Skeletal muscle tissue (tissue), 4 donors: ENCODE data around the gene HHIPL1. TPM values are rescaled to one million over a fixed set of nuclear protein-coding genes. Genes with fewer than 3 reads are reported as not detected.
"Not testable (repeated sequence)": the region's sequence is repeated elsewhere in the genome, so short reads cannot be mapped to it uniquely, and the experiment has no call there.

Experiments
- H3K27ac ChIP-seq: one replicate; pipeline ENCODE4 v1.7.0; 2013; ENCODE audit warnings: mild to moderate bottlenecking, low read depth, low read length, inconsistent platforms
- H3K27me3 ChIP-seq, 3 donors: one replicate each; pipeline ENCODE4 v1.7.0; 2013; ENCODE audit warnings: low read length in 3 of 3; ENCODE audit not compliant: control insufficient read depth in 3 of 3, insufficient read depth in 3 of 3
- H3K36me3 ChIP-seq, 3 donors: one replicate each; pipeline ENCODE4 v1.7.0; 2013; ENCODE audit warnings: low read length in 3 of 3; ENCODE audit not compliant: control insufficient read depth in 3 of 3, insufficient read depth in 3 of 3
- H3K4me1 ChIP-seq, 3 donors: one replicate each; pipeline ENCODE4 v1.7.0; 2013; ENCODE audit warnings: low read length in 3 of 3, mild to moderate bottlenecking in 3 of 3; ENCODE audit not compliant: control insufficient read depth in 3 of 3, insufficient read depth in 3 of 3
- H3K4me3 ChIP-seq, 3 donors: one replicate each; pipeline ENCODE4 v1.7.0; 2013; ENCODE audit warnings: low read length in 3 of 3
- H3K9ac ChIP-seq, 3 donors: one replicate each; pipeline ENCODE4 v1.7.0; 2013; ENCODE audit warnings: low read length in 3 of 3, mild to moderate bottlenecking in 3 of 3, moderate library complexity in 2 of 3, low read depth in 1 of 3
- H3K9me3 ChIP-seq, 3 donors: one replicate each; pipeline ENCODE4 v1.7.0; 2013; ENCODE audit warnings: low read length in 3 of 3; ENCODE audit not compliant: control insufficient read depth in 3 of 3
- total RNA-seq: library from RNA; depleted of rRNA; stranded (reverse); fragments of >200 nt; gene quantifications from one replicate; pipeline ENCODE4 v1.2.3, GENCODE V29; 2014
- donor health status: Osteomylitis.

The HHIPL1 gene
- total RNA-seq, 1 donor from 2014 or later: 2.6 TPM

DNA sequence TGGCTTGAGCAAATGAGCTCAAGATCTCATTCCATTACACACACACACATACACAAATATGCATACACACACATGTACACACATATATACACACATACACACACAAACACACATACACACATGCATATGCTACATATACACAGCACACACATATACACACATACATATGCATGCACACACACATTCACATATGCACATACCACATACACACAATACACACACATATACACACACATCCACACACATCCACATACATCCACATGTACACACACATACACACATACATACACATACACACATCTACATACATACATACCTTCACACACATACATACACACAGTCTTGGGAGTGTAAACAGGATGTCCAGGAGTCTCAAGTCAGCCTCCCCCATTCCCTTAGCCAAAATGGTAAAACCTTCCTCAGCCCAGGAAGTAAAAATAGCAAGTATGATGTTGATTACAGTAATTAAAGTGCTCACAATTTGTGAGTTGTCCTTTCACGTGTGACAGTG is 12.8 kb downstream of the HHIPL1 start:
- Histone ChIP-seq H3K27ac (no peak overlapping the region), H3K9ac (no peak overlapping the region), H3K4me3 (no peak overlapping the region), H3K27me3 (peaks cover 48 to 52% (median 48%) of the 10 kb centered on the region in 3 donors), H3K9me3 (no peaks in the 10 kb centered on the region), H3K4me1 (peaks cover 0 to 3% (median 0%) of the 10 kb centered on the region in 3 donors), H3K36me3 (peaks cover 0 to 1% (median 0%) of the 10 kb centered on the region in 3 donors)

DNA sequence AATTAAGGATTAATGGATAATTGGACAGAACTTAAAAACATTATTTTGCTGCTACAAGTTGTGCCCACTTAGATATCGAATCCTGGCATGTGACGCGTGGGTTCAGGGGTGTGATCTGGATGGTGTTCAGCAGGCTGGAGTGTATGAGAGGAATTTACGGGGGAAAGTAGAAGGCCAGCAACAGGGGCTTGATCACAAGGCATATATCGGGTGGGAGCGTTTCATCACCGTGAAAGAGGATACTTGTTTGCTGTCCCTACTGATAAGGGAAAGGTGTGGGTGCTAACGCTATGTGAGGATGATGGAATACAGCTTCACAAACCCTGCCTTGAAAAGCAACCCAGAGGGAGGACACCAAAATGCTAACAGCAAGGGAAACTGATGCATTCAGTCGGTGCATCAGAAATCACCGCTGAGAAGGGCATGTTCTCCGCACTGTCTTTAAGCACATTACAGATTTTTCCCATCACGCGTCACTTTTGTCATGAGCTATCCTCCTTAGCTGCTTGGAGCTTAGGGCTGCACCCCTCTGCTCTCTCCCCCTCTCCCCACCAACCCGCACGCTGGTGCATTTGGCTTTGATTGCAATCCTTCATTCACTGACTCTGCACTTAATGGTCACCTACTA is 13.4 kb downstream of the HHIPL1 start:
- H3K36me3 ChIP-seq: peaks cover 0 to 3% (median 0%) of the 10 kb centered on the region in 3 donors
- no peaks in the 10 kb centered on the region for H3K9me3 ChIP-seq
- H3K4me1 ChIP-seq: peaks cover 0 to 3% (median 0%) of the 10 kb centered on the region in 3 donors
- H3K27ac ChIP-seq: no peak overlapping the region
- no peak overlapping the region for H3K4me3 ChIP-seq
- no peak overlapping the region for H3K9ac ChIP-seq
- H3K27me3 ChIP-seq: peaks cover 48 to 52% (median 48%) of the 10 kb centered on the region in 3 donors

DNA sequence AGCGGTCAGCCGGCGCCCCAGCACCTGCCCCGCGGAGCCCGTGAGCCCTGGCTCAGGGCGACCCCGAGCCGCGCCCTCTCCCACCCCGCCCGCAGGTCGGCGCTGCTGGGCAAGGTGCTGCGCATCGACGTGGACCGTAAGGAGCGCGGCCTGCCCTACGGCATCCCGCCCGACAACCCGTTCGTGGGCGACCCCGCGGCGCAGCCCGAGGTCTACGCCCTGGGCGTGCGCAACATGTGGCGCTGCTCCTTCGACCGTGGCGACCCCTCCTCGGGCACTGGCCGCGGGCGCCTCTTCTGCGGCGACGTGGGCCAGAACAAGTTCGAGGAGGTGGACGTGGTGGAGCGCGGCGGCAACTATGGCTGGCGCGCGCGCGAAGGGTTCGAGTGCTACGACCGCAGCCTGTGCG is 14.4 kb downstream of the HHIPL1 start:
- Histone ChIP-seq H3K4me3 (no peak overlapping the region), H3K27me3 (peaks cover 48 to 52% (median 48%) of the 10 kb centered on the region in 3 donors), H3K9me3 (no peaks in the 10 kb centered on the region)

DNA sequence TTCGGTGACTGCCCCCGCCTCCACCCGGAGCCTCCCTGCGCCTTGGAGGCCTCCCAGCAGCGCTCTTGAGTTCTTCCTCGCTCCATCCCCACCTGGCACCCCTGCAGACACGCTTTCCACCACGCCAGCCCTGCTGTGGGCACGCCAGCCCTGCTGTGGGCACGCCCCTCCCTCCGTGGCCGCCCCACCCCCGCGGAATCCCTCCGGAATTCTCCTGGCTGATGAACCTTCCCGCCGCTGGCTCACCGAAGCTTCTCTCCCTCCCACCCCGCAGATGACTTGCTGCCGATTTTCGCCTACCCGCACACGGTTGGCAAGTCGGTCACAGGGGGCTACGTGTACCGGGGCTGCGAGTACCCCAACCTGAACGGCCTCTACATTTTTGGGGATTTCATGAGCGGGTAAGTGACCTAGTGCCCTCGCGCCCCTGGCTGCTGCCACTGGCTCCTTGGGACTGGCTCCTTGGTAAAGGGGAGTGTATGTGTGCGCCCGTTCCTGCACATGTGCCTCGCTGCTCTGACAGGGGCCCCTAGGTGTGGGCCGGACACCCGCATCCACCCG is 15.2 kb downstream of the HHIPL1 start:
- H3K27ac ChIP-seq: no peak overlapping the region
- no peak overlapping the region for H3K9ac ChIP-seq
- H3K9me3 ChIP-seq: no peaks in the 10 kb centered on the region
- peaks cover 48 to 52% (median 48%) of the 10 kb centered on the region in 3 donors for H3K27me3 ChIP-seq
- peaks cover 0 to 3% (median 0%) of the 10 kb centered on the region in 3 donors for H3K36me3 ChIP-seq
- no peak overlapping the region for H3K4me3 ChIP-seq
- peaks cover 0 to 3% (median 0%) of the 10 kb centered on the region in 3 donors for H3K4me1 ChIP-seq

More for the DNA sequence above, 14.4 kb downstream of the HHIPL1 start:
- no peak overlapping the region for H3K9ac ChIP-seq
- peaks cover 0 to 3% (median 0%) of the 10 kb centered on the region in 3 donors for H3K36me3 ChIP-seq
- no peak overlapping the region for H3K27ac ChIP-seq
- H3K4me1 ChIP-seq: peaks cover 0 to 3% (median 0%) of the 10 kb centered on the region in 3 donors

DNA sequence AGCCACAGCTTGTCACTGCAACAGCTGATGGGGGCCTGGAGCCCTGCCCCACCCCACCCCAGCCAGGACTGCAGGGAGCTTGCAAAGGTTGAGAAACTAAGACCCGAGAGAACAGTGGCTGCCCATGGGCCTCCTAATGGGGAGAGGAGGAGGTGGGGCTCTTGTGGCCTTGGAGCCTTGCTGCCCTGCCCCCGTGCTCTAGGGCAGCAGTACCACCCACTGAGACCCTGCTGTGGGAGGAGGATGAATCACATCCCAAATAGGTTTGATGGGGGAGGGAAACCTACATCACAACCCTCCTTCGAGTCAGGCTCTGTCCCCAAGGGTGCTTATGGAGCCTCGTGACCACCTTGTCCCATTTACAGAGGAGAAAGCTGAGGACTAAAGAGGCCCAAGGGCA is 15.9 kb downstream of the HHIPL1 start:
- Histone ChIP-seq H3K9me3 (no peaks in the 10 kb centered on the region), H3K4me3 (no peak overlapping the region), H3K27ac (no peak overlapping the region), H3K9ac (no peak overlapping the region), H3K36me3 (peaks cover 0 to 3% (median 0%) of the 10 kb centered on the region in 3 donors), H3K4me1 (peaks cover 0 to 3% (median 0%) of the 10 kb centered on the region in 3 donors), H3K27me3 (peaks cover 45 to 49% (median 45%) of the 10 kb centered on the region in 3 donors)

DNA sequence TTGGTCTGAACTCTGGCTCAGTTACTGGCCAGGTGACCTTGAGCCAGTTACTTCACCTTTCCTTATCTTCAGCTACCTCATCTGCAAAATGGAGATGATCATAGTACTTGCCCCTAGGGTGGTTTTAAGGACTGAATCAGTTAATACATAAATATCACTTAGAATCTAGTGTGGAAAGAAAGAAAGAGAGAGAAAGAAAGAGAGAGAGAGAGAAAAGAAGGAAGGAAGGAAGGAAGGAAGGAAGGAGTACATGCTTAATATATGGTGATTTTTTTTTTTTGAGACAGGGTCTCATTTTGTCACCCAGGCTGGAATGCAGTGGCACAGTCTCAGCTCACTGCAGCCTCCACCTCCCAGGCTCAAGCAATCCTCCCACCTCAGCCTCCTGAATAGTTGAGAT is 16.3 kb downstream of the HHIPL1 start:
- not testable (repeated sequence) for H3K27ac ChIP-seq, H3K36me3 ChIP-seq, H3K4me3 ChIP-seq, H3K4me1 ChIP-seq, H3K9me3 ChIP-seq, H3K9ac ChIP-seq
- H3K27me3 ChIP-seq: peaks cover 41 to 45% (median 42%) of the 10 kb centered on the region in 3 donors

DNA sequence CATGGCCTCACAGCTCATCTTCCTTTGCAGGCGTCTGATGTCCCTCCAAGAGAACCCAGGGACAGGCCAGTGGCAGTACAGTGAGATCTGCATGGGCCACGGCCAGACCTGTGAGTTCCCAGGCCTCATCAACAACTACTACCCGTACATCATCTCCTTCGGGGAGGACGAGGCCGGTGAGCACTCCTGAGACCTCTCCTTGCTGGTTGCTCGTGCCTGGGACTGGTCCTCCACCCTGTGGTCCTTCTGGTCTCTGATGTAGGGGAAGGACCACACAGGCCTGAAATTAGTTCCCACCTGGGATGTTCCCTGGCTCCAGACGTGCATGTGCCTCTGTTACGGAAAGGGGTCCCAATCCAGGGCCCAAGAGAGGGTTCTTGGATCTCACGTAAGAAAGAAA is 17.9 kb downstream of the HHIPL1 start:
- H3K27me3 ChIP-seq: peaks cover 31 to 34% (median 31%) of the 10 kb centered on the region in 3 donors
- H3K4me1 ChIP-seq: peaks cover 0 to 3% (median 0%) of the 10 kb centered on the region in 3 donors
- H3K36me3 ChIP-seq: peaks cover 0 to 3% (median 0%) of the 10 kb centered on the region in 3 donors
- no peaks in the 10 kb centered on the region for H3K9me3 ChIP-seq
- no peak overlapping the region for H3K9ac ChIP-seq
- no peak overlapping the region for H3K27ac ChIP-seq
- no peak overlapping the region for H3K4me3 ChIP-seq

DNA sequence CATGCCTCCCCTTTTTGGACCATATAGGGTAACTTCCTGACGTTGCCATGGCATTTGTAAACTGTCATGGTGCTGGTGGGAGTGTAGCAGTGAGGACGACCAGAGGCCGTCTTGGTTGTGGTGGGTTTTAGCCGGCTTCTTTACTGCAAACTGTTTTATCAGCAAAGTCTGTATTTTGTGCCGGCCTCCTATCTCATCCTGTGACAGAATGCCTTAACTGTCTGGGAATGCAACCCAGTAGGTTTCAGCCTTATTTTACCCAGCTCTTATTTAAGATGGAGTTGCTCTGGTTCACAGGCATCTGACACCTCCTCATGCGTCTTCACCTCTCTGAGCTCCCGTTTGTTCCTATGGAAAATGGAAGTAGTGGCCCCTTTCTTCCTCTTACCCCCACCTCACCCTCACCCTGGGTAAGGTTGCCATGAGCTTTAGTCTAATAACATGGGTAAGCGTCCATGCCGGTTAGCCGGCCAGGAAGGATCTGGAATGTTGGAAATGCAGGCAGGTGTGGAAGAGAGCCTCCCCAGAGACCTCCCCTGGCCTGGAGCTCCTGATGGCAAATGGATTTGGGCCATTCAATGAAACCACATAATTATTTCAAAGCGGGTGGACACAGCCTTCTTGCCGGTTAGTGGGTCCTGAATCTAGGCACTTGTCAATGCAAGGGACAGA is 18.6 kb downstream of the HHIPL1 start:
- Histone ChIP-seq H3K27ac (no peak overlapping the region), H3K9me3 (no peaks in the 10 kb centered on the region), H3K9ac (no peak overlapping the region), H3K4me1 (peaks cover 0 to 3% (median 0%) of the 10 kb centered on the region in 3 donors), H3K36me3 (peaks cover 0 to 3% (median 0%) of the 10 kb centered on the region in 3 donors), H3K4me3 (no peak overlapping the region), H3K27me3 (peaks cover 25 to 29% (median 27%) of the 10 kb centered on the region in 3 donors)

DNA sequence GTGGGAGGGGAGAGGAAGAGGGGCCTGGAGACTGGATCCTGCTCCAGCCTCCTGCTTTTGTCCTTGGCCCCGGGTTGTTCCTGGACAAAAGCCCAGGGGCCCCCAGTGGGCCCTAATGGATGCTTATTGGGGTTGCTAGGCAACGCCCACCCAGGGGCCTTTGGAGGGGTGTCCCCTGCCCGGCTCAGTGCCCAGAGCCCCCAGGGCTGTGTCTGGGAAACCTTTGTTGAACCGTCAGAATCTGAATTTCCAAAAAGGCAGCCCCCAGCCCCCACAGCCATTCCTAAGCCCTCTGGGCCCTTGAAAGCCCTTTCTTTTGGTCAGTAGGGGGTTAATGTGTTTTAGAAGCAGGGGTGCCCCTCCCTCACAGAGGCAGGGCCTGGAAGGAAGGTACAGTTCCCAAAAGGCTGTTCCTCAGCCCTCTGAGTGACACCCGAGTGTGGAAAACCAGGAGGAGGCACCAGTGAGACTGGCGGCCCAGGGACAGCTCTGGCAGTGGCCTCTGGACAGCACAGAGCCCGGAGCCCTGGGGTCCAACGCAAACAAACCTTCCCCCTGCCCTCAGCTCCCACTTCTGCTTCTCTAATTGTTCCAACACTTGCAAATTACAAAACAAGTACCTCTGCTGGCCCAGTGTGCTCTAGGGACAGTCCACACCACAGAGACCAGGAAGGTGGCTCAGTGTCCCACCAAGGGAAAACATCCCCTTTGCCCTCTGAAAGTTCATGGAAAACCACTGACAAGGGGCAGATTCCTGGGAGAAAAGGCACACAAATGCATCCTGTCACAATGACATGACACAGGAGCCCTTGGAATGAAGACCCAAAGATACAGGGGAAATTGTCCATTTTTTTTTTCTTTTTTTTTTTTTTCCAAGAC is 19.4 kb downstream of the HHIPL1 start:
- Histone ChIP-seq H3K4me1 (peaks cover 0 to 3% (median 0%) of the 10 kb centered on the region in 3 donors), H3K9ac (no peak overlapping the region), H3K27me3 (peaks cover 18 to 22% (median 19%) of the 10 kb centered on the region in 3 donors), H3K4me3 (no peak overlapping the region), H3K36me3 (peaks cover 0 to 3% (median 0%) of the 10 kb centered on the region in 3 donors), H3K27ac (no peak overlapping the region), H3K9me3 (no peaks in the 10 kb centered on the region)
